G401 (cell line): ENCODE data around the gene SLC38A5. TPM values are rescaled to one million over a fixed set of nuclear protein-coding genes. Genes with fewer than 3 reads are reported as not detected.

ENCODE experiments used
- DNase-seq: peaks from one replicate; pipeline ENCODE4 v3.0.0-alpha.2; 2015; ENCODE audit warnings: low spot score
- in situ Hi-C: cut with HindIII; loops from 2 replicates; pipeline ENCODE4 v1.10.0; 2016; ENCODE audit warnings: low sequenced_read_pairs, mixed read lengths
- total RNA-seq: library from RNA; depleted of rRNA; stranded (reverse); fragments of >200 nt; shearing (Covaris generic); gene quantifications from 2 replicates; pipeline ENCODE4 v1.2.3, GENCODE V29; 2014

SLC38A5 gene
- total RNA-seq, 1 experiment from 2014 or later, result 82.7 TPM

DNA sequence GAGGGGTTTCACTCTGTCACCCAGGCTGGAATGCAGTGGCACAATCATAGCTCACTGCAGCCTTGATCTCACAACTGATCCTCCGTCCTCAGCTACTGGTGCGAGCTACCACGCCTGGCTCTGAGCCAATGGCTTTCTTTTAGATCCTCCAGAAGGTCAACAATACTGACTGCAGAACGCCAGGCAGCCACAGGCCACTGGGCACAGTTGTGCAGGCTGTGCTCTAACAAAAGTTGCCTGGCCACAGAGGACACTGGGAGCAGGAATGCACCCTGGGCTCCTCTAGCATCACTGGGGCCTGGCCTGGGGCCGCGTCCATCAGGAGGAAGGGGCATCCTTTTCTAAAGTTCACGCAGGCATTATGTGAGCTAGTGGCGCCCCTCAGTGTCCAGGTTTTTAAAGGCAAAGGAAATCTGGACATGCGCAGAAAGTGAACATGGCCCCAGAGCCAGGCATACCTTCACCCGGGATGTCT is 23.9 kb upstream of the SLC38A5 start:
- peak; percentile 28 for DNase-seq
- in situ Hi-C loops, result no loop called here

DNA sequence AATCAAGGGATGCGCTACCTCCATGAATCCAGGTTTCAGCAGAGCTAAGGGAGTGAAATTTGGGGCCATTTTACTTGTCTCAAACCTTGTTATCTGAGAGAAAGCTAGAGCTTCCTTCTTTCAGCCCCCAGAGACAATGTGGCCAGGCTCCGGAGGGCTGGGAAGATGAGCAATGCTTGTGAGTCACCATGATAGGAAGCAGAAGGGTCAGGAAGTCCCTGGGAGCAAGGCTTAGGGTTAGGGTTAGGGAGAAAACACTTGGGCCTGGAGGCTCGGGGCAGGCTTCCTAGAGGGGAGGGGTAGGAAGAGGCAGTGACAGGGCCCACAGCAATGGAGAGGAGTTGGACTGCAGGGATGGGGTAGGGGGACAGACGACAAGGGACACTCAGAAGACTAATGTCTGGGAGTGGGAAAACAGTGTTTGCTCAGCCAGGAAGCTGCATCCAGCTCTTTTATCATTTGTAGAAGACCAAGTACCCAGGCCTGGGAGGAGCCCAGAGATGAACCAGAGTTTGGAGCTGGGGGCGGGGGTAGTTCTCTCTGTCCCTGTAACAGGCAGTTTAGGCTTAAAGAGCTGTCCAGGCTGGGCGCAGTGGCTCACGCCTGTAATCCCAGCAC is 22.3 kb upstream of the SLC38A5 start:
- in situ Hi-C loops, result no loop called here
- DNase-seq, result no peak

DNA sequence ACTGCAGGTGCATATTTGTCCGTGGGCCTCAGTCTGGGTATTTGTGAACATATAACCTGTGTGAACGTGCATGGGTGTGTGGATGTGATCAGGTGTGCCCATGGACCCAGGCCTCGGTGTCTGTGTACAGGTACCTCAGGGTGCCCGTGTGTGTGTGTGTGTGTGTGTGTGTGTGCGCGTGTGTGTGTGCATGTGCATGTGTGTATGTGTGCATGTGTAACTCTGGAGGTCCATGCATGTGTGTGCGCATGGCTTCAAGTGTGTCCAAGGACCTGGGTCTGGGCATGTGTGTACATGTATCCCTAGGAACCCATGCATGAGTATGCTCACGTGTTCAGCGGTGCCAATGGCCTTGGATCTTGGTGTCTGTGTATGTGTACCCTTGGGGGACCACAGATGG is 21.7 kb upstream of the SLC38A5 start:
- no peak for DNase-seq
- in situ Hi-C loops, result no loop called here

DNA sequence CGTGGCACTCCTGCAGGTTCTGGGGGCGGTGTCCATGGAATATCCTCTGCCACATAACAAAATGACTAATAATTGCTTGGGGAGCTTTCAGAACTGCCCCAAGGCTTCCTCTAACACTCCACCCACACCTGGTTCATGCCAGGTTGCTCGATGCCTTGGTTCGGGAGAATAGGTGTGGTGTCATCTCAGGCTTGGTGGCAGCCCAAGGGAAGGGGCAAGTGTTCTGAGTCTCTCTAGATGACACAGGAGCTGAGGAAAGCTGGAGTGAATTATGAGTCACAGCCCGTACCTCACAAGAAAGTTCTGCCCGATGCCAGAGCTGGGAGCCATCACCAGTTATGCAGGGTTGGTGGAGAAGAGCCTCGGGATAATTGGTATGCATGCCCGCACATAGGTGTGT is 20.6 kb upstream of the SLC38A5 start:
- DNase-seq, result no peak
- in situ Hi-C loops, result no loop called here

GRCh38 chrX:48489892-48490291 is 19.8 kb upstream of the SLC38A5 start:
- DNase-seq, result no peak
- in situ Hi-C loops, result no loop called here

- DNase-seq, result no peak
- in situ Hi-C loops, result no loop called here
These were observed 19.2 kb upstream of the SLC38A5 start for GRCh38 chrX:48489296-48489695.

GRCh38 chrX:48488034-48488433 is 18.0 kb upstream of the SLC38A5 start:
- in situ Hi-C loops, result no loop called here
- no peak for DNase-seq

DNA sequence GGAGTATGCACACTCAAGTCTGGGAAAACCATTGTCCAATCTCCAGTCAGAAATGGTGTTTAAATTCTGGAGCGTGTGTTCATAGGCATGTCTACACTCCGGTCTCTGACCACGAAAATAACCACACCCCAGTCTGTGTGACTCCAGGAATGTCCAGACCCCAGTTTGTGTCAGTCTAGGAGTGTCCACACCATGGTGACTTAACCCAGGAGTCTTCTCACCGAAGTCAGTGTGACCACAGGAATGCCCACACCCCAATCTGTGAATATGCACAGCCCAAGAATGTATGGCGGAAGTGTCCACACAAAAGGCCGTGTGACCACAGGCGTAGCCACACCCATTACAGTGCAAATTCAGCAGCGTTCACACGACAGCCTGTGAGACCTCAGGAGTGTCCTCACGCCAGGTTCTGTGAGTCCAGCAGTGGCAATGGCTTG is 17.3 kb upstream of the SLC38A5 start:
- in situ Hi-C loops, result no loop called here
- DNase-seq, result no peak

DNA sequence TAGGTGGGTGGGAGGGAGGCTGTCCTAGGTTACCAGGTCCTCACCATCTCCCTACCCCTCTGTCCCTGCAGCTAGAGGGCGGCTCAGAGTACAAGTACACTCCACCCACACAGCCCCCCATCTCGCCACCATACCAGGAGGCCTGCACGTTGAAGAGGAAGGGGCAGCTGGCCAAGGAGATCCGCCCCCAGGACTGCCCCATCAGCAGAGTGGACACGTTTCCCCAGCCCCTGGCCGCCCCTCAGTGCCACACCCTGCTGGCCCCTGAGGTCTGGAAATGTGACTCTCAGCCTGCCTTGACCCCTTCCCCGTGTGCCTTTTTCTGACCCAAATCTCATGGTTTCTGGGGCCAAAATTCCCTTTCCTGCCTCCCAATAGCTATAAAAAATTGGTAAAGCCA is 12.5 kb upstream of the SLC38A5 start:
- in situ Hi-C loops, result no loop called here

GRCh38 chrX:48480583-48480982 is 10.5 kb upstream of the SLC38A5 start:
- DNase-seq, result no peak
- in situ Hi-C loops, result no loop called here

More for the DNA sequence above, 12.5 kb upstream of the SLC38A5 start:
- no peak for DNase-seq

DNA sequence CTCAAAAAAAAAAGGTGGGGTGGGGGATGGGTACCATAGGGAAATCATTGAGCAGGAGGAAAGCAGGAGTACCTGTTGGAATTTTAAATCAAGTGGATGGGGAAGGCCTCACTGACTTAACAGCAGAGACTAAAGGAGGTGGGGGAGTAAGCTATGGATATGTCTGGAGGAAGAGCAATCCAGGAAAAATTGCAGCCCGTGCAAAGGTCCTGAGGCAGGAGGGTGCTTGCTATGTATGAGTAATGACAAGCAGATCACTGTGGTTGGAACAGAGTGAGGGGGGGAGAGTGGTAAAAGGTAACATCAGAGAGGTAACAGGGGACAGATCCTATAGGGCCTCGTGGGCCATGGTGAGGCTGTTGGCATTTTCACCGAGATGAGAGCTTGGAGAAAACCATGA is 10.1 kb upstream of the SLC38A5 start:
- in situ Hi-C loops, result no loop called here
- no peak for DNase-seq

DNA sequence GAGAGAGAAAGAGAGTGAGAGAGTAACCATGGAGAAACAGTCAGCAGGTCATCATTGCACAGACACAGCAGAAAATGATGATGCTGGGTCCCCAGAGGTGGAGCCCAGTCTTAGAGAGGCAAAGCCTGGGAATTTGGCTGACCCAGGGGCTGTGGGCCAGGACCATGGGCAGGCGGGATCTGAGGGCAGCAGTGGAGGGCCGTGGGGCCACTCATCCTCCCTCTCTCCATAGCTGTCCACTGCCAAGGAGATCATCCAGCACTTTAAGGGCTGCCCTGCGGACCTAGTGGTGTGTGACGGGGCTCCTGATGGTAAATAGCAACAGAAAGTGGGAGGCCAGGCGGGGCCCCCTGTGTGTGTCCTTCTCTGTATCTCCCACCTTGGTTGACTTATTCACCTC is 8.7 kb upstream of the SLC38A5 start:
- no peak for DNase-seq
- in situ Hi-C loops, result no loop called here

DNA sequence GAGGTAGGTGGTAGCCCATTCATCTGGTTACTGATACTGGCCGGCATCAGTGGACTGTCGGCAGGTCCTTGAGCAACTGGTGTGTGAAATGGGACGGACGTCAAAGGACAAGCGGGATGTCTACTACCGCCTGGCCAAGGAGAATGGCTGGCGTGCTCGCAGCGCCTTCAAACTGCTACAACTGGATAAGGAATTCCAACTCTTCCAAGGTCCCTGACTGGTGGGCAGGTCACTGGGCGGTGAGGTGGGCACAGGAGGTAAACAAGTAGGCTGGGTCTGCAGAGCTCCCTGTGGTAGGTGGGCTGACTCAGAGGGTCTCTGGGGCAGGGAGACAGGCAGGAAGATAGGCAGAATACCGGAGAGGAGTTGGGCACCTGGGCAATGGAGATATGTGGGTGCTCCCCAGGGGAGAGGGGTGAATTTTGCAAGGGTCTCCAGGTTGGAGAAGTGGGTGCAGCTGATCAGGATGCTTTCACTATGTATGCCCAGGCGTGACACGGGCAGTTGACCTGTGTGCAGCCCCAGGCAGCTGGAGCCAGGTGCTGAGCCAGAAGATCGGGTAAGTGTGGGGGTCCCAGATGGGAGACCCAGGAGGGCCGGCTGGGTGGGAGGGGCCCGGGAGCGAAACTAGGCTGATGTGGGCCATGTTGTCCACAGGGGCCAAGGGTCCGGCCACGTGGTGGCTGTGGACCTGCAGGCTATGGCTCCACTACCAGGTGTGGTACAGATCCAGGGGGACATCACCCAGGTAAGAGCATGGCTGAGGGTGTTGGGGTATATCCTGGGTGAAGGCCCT is 8.1 kb upstream of the SLC38A5 start:
- DNase-seq, result no peak
- in situ Hi-C loops, result no loop called here

DNA sequence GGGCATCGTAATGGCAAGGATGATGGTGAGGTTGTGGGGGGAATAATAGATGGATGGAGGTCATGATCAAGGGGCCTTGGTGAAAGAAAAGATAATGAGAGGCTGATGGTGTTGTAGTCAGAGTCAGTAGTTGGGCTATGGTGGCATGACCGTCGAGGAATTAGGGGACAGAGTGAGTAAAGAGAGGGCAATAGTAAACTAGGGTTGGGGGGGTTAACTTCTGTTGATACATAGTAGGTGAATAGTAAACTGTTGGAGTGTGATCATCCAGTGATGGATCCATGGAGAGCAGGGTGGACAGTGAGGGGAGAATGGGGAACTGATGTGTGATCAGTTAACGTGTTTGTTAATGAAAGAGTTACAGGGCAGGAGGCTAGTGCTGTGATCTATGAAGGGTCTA is 6.9 kb upstream of the SLC38A5 start:
- in situ Hi-C loops, result no loop called here

GRCh38 chrX:48475774-48476577 is 5.9 kb upstream of the SLC38A5 start, which contains the start of gene FTSJ1:
FTSJ1 (plus strand) TSS chrX:48476199; CDS start chrX:48478048, 1,849 bp downstream.
- in situ Hi-C loops, result no loop called here
- peak; percentile 94 for DNase-seq

More for the DNA sequence above, 6.9 kb upstream of the SLC38A5 start:
- no peak for DNase-seq

- DNase-seq, result peak; percentile 2
- in situ Hi-C loops, result no loop called here
These were observed 5.2 kb upstream of the SLC38A5 start for GRCh38 chrX:48475296-48475695.

GRCh38 chrX:48474581-48474980 is 4.5 kb upstream of the SLC38A5 start:
- in situ Hi-C loops, result no loop called here
- DNase-seq, result no peak

DNA sequence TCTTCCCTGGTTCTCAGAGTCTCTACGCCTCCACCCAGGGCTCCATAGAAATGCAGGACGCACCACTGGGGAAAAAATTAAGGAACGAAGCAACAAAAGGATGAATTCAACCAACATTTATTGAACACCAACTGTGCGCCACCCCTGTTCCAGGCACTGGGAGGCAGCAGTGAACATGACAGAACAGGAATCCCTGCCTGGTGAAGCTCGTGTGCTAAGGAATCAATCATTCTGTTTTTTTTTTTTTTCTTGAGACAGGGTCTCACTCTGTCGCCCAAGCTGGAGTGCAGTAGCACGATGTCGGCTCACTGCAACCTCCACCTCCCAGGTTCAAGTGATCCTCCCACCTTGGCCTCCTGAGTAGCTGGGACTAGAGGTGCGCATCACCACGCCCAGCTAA is 4.1 kb upstream of the SLC38A5 start:
- DNase-seq, result no peak
- in situ Hi-C loops, result no loop called here

GRCh38 chrX:48473704-48473990 is 3.6 kb upstream of the SLC38A5 start:
- in situ Hi-C loops, result no loop called here
- DNase-seq, result no peak
